NB4 (cell line): Measurements from ENCODE around the gene SEC11A.

ENCODE experiments used
- MYC ChIP-seq: IDR thresholded peaks from 2 replicates; pipeline ENCODE4 v1.6.1; 2011; ENCODE audit warnings: low read depth, low read length
- POLR2A ChIP-seq: IDR thresholded peaks from 2 replicates; pipeline ENCODE4 v1.6.1; 2011; ENCODE audit warnings: mild to moderate bottlenecking; ENCODE audit not compliant: insufficient read length; ENCODE audit errors: extremely low read depth
- TF ChIP-seq, protein P1 (sequence below): IDR thresholded peaks from one replicate; pipeline ENCODE4 v1.5.1; 2012; ENCODE audit warnings: low read depth, low read length

DNA sequence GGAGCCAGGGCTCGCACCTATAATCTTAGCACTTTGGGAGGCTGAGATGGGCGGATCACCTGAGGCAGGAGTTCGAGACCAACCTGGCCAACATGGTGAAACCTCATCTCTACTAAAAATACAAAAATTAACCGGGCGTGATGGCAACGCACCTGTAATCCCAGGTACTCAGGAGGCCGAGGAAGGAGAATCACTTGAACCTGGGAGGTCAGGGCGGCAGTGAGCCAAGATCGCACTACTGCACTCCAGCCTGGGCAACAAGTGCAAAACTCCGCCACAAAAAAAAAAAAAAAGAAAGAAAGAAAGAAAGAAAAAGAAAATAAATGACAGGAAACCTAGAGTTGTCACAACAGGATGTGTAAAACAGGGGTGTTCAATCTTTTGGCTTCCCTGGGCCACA is 54.9 kb downstream of the SEC11A start:
- TF ChIP-seq, protein P1, sequence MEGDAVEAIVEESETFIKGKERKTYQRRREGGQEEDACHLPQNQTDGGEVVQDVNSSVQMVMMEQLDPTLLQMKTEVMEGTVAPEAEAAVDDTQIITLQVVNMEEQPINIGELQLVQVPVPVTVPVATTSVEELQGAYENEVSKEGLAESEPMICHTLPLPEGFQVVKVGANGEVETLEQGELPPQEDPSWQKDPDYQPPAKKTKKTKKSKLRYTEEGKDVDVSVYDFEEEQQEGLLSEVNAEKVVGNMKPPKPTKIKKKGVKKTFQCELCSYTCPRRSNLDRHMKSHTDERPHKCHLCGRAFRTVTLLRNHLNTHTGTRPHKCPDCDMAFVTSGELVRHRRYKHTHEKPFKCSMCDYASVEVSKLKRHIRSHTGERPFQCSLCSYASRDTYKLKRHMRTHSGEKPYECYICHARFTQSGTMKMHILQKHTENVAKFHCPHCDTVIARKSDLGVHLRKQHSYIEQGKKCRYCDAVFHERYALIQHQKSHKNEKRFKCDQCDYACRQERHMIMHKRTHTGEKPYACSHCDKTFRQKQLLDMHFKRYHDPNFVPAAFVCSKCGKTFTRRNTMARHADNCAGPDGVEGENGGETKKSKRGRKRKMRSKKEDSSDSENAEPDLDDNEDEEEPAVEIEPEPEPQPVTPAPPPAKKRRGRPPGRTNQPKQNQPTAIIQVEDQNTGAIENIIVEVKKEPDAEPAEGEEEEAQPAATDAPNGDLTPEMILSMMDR = no peak
- no peak for TF ChIP-seq POLR2A
- no peak for TF ChIP-seq MYC
